GM21825 (cell line): ENCODE measurements around the gene FSHR.

ENCODE experiments used
- ATAC-seq: cut with Tn5 transposase; IDR thresholded peaks from one replicate; pipeline ENCODE4 v1.9.1; 2021; ENCODE audit warnings: mild to moderate bottlenecking, moderate library complexity; ENCODE audit not compliant: unreplicated experiment

The FSHR gene, protein sequence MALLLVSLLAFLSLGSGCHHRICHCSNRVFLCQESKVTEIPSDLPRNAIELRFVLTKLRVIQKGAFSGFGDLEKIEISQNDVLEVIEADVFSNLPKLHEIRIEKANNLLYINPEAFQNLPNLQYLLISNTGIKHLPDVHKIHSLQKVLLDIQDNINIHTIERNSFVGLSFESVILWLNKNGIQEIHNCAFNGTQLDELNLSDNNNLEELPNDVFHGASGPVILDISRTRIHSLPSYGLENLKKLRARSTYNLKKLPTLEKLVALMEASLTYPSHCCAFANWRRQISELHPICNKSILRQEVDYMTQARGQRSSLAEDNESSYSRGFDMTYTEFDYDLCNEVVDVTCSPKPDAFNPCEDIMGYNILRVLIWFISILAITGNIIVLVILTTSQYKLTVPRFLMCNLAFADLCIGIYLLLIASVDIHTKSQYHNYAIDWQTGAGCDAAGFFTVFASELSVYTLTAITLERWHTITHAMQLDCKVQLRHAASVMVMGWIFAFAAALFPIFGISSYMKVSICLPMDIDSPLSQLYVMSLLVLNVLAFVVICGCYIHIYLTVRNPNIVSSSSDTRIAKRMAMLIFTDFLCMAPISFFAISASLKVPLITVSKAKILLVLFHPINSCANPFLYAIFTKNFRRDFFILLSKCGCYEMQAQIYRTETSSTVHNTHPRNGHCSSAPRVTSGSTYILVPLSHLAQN

GRCh38 chr2:49154140-49154539 lies at the start of gene FSHR:
TSS of gene FSHR (minus strand) at chr2:49154515. CDS start at chr2:49154417, 98 bp downstream.
- ATAC-seq: no peak

DNA sequence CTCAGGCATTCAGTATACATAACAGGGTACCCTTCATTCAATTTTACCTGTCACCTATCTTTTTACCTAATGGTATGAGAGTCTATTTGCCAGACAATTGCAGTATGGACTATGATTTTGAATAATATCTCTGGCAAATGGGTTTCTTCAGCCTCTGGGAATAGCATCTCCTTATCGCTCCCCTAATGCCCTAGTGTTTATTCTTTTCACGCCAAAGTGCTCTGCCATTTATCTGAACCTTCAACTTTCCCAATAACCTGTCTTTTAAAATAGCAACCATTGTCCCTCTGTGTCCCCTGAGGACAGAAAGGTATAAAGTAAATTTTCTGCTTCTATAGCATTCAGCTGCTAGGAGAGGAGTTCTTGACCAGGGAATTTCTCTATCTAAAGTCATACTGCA lies 45.0 kb upstream of the FSHR start:
- no peak for ATAC-seq

DNA sequence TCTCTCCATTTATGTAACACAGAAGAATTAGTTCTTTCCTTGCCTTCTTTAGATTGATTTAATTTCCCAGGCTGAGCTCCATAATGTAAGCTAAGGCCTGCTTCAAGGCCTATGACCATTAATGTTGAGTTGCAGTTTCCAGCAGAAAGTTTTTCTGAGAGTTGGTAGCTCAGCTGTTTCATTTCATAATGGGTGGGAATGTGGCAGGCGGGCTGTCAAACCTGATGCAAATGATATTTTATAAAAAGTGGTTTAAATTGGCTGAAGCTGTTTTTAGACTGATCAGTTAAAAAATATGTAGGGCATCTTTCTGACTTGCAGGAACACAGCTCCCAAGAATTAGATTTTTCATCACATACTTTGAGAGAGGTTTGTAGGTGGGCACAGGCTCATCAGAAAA lies 40.4 kb upstream of the FSHR start:
- no peak for ATAC-seq

DNA sequence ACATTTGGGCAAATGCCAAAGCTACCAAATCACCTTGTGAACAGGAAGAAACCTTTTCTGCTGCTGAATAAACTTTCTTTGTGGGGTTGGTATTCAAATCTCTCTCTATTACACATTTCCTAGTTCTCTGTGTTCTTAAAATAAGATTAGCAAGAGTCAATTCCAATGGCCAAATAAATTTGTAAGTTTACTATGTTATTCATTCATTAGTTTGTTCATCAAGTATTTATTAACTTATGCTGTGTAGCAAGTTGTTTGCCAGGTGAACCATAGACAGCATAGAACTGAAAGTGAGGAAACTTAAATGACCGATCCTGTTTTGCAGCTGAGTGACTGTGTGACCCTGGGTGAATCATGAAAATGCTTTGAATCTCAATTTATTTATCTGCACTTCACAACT lies 37.7 kb upstream of the FSHR start:
- no peak for ATAC-seq

GRCh38 chr2:49189512-49190225 lies 35.4 kb upstream of the FSHR start:
- no peak for ATAC-seq

- no peak for ATAC-seq
Observed at GRCh38 chr2:49186050-49186648, 31.8 kb upstream of the FSHR start.

DNA sequence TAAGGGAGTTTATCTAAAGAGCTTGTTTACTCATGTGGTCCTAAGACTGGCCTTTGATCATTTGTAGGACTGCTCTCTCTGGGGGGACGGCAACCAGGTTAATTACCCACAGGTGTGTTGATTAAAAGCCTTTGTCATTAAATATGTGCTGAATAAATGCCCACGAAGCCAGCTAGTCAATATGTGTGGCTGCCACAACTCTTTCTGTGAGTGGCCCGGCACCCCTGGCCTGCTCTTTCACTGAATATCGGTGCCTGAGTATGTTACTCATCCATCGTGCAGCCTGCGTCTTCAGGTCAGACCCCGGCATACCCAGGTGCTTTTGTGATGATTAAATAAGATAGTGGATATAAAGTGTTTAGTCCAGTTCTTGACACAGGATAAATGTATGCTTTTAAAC lies 24.3 kb upstream of the FSHR start:
- no peak for ATAC-seq

- no peak for ATAC-seq
Observed at GRCh38 chr2:49177194-49177593, 22.9 kb upstream of the FSHR start.

DNA sequence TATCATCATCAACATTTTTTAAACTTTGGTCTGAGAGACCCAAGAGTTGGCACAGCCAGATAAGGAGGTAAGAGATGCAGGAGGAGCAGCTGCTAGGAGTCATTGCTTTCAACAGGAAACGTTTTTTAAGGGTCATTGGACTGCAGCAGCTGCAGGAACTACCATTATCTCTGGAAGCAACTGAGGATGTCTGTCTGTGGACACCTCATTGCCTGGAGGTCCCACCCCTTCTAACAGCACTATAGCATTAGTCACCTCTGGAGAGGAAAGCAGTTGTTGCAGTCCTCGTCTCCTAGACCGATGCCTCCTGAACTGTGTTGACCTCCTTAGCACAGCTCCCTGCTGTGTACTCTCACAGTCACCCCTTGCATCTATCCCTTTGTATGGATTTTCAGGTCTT lies 21.5 kb upstream of the FSHR start:
- no peak for ATAC-seq

- ATAC-seq: no peak
Observed at GRCh38 chr2:49174750-49175149, 20.4 kb upstream of the FSHR start.

GRCh38 chr2:49167131-49167530 lies 12.8 kb upstream of the FSHR start:
- no peak for ATAC-seq

GRCh38 chr2:49165662-49166061 lies 11.3 kb upstream of the FSHR start:
- no peak for ATAC-seq

GRCh38 chr2:49164729-49165128 lies 10.4 kb upstream of the FSHR start:
- ATAC-seq: no peak

DNA sequence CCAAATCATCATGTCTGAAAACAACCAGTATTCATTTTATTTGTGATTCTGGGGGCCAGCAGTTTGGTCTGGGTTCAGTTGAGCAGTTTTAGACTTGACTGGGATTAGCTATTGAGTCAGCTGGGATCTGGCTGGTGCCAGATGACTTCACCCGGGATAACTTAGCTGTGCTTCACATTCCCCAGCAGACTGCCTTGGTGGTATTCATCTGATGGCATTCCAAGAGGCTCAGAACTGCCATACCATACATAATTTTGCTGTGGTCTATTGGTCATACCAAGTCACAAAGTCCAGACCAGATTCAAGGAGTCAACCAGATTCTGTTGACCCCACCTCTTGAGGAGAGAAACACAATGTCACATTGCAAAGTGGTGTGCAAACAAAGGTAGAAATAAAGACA lies 7.8 kb upstream of the FSHR start:
- no peak for ATAC-seq

GRCh38 chr2:49154891-49155290 lies 576 bp upstream of the FSHR start:
- no peak for ATAC-seq

DNA sequence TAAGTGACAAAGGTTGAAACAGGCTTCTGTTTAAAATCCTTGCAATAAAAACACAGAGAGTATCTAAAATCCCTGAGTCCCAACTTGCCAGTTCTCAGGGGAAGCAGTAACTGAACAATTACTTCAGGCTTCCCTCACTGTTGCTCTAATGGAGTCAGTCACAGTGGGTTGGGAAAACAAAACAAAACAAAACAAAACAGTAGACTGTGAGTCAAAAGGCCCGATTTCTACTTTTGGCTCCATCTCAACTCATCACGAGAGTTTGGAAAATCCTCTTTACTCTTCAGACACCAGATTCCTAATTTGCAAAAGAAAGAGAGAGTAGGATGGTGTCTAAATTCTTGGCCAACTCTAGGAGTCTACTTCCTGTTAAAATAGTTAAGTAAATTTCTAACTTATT lies 1.1 kb downstream of the FSHR start:
- no peak for ATAC-seq

DNA sequence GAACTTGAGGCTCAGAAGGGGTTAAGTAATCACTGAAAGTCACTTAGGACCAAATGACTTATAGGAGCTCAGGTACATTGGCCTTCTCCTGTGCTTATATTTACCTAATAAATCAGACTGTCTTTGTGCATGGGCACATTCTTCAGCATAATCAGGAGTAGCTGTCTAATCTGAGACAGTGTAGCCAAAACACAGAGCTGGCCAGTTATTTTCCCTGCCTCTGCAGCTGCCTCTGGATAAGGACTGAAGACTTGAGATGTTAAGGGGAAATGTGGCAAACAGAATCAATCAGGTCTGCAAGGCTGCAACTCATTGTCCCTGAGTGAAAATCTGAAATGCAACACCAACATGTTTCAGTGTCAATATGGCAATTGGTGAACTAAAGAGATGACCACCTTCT lies 1.5 kb downstream of the FSHR start:
- ATAC-seq: no peak

DNA sequence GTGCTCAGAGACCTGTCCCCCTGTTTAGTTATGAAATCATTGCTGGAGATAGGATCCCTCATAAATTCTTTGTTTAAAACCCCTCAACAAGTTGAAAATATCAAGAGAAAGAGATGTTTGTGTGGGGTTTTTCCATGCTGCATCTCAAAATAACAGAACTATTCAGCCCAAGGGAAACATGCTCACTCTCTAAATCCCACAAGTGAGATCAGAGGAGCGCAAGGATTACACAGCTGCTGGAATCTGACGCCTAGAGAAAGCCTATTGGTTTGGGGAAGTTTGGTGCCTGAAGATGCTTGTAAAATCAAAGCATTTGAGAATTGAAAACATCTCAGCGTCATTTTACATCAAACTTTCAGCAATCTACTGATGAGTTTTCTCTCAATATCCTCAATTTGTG lies 7.9 kb downstream of the FSHR start:
- ATAC-seq: no peak

DNA sequence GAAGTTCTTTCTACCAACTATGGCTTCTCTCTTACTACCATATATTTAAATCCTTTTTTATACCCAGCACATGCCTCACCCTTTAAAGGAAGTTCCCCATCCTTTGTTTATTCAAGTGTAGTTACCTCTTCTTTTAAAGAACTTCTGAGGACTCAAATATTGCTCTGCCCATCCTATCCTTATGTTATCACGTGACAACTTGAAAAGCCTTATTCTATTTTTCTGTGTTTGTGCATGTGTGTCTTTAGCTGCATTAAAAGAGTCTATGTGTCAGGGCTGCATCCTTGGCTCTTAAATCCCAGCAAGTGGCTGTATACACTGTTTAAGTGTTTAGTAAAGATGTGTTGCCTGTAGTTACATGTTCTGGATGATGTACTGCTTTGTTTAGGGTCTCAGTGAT lies 22.5 kb downstream of the FSHR start:
- ATAC-seq: no peak

DNA sequence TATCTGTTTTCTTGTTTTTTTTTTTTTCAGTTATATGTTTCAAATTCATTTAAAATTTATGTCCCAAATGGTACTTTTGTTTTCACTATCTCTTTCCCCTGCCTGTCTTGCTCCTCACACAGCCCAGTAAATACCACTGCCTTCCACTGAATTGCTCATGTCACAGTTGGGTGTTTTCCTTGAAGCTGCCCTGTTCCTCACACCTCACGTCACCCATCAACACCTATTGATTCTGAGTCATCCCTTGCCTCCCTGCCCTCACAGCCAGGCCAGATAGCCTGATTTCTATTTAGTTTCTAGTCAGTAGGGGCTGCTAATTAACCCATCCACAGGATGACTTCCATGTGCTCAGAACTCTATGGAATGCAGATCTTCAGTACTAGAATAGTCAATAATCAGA lies 25.3 kb downstream of the FSHR start:
- ATAC-seq: peak; percentile 68

DNA sequence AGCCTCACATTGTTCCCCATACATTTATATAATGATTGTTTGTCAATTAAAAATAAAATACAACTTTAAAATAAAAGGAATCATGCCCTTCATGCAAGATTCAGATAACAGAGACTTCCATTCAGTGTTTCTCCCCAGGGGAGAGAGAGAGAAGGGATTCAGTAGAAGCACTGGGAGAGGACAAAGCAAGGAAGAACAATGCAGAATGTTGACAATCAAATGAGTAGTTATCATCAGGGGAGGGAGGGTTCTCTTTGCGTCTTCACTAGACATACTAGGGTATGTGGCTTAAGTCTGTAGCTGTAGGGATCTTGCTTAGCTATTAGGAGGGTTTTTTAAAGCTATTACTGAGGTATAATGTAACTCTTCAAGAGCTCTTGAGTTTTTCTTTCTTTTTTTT lies 30.7 kb downstream of the FSHR start:
- no peak for ATAC-seq
